ENCODE data around the gene RAB27A. TPM values are rescaled to one million over a fixed set of nuclear protein-coding genes. Genes with fewer than 3 reads are reported as not detected.
"Not testable (repeated sequence)": the region's sequence is repeated elsewhere in the genome, so short reads cannot be mapped to it uniquely, and the experiment has no call there.

Gene RAB27A
- 100 to 1,000 TPM in 1 of 2 donors, 10 to 100 TPM in 1; 99.2 to 138 TPM for total RNA-seq

GRCh38 chr15:55289746-55290527 is at the start of gene RAB27A:
Gene RAB27A, minus strand, starts transcription at chr15:55289813. Its CDS starts 54,879 bp downstream, at chr15:55234934.
- peak; percentile 78 for ATAC-seq (replicated peaks)

DNA sequence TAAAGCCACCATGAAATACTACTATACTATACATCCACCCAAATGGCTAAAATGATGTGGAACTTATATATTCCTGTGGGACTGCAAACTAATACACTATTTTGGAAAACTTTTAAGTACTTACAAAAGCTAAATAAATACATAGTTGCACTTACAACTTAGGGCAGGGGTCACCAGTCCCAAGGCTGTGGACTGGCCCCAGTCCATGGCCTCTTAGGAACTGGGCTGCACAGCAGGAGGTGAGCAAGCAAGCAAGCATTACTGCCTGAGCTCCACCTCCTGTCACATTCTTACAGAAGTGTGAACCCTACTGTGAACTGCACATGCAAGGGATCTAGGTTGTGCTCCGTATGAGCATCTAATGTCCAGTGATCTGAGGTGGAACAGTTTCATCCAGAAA is 47.5 kb upstream of the RAB27A start:
- H3K27ac Mint-ChIP-seq = no peak overlapping the region
- ATAC-seq (replicated peaks) = no peak
- H3K36me3 Mint-ChIP-seq (ENCODE audit: low read depth) = peaks cover 67% of the 10 kb centered on the region
- no peaks in the 10 kb centered on the region for H3K9me3 Mint-ChIP-seq
- no peak overlapping the region for H3K4me3 Mint-ChIP-seq
- H3K27me3 Mint-ChIP-seq = no peaks in the 10 kb centered on the region
- H3K4me1 Mint-ChIP-seq = no peaks in the 10 kb centered on the region

More at GRCh38 chr15:55289746-55290527, at the start of gene RAB27A:
- H3K4me1 Mint-ChIP-seq = peaks cover 17% of the 10 kb centered on the region
- H3K27me3 Mint-ChIP-seq = no peaks in the 10 kb centered on the region
- H3K9me3 Mint-ChIP-seq = no peaks in the 10 kb centered on the region
- H3K4me3 Mint-ChIP-seq = peak within 1 kb of the TSS; percentile 98
- H3K36me3 Mint-ChIP-seq (ENCODE audit: low read depth) = peaks cover 44% of the 10 kb centered on the region
- peak within 1 kb of the TSS; percentile 97 for H3K27ac Mint-ChIP-seq

DNA sequence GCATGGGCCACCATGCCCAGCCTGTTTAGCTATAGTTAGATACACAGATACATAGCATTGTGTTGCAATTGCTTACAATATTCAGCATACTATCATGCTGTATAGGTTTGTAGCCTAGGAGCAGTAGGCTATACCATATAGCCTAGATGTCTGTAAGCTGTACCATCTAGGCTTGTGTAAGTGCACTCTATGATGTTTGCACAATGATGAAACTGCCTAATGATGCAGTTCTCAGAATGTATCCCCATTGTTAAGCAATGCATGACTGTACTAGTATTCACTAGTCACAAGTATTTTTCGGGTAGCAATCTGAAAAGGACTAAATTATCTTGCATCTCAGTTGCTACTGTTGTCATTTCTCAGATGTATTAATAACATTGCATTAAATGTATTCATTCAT is 45.4 kb upstream of the RAB27A start:
- no peaks in the 10 kb centered on the region for H3K9me3 Mint-ChIP-seq
- ATAC-seq (replicated peaks) = no peak

DNA sequence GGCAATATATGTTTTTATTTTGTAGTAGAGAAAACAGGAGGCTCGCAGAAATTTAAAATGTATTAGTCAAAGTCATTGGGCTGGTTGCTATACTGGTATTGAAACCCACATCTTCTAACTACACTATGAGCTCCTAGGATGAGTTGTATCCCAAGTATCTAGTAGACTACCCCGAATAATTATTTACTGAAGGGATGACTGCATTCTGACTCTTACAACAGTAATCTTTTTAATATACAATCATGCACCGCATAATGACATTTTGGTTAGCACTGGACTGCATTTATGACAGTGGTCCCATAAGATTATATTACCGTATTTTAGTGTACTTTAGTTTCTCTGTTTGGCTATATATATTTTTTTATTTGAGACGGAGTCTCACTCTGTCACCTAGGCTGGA is 44.8 kb upstream of the RAB27A start:
- ATAC-seq (replicated peaks) = no peak
- Mint-ChIP-seq H3K4me1 (no peaks in the 10 kb centered on the region), H3K9me3 (no peaks in the 10 kb centered on the region), H3K4me3 (no peak overlapping the region), H3K27ac (no peak overlapping the region), H3K27me3 (no peaks in the 10 kb centered on the region), H3K36me3 (ENCODE audit: low read depth) (peaks cover 77% of the 10 kb centered on the region)

More for the DNA sequence above, 45.4 kb upstream of the RAB27A start:
- H3K4me3 Mint-ChIP-seq = no peak overlapping the region
- no peaks in the 10 kb centered on the region for H3K27me3 Mint-ChIP-seq
- peaks cover 77% of the 10 kb centered on the region for H3K36me3 Mint-ChIP-seq (ENCODE audit: low read depth)
- peak overlapping the region; percentile 48 for H3K27ac Mint-ChIP-seq
- H3K4me1 Mint-ChIP-seq = no peaks in the 10 kb centered on the region

- ATAC-seq (replicated peaks) = no peak
- H3K27ac Mint-ChIP-seq = no peak overlapping the region
- H3K4me3 Mint-ChIP-seq = no peak overlapping the region
- H3K27me3 Mint-ChIP-seq = no peaks in the 10 kb centered on the region
- no peaks in the 10 kb centered on the region for H3K9me3 Mint-ChIP-seq
- H3K36me3 Mint-ChIP-seq (ENCODE audit: low read depth) = peaks cover 64% of the 10 kb centered on the region
- H3K4me1 Mint-ChIP-seq = peaks cover 13% of the 10 kb centered on the region
These were observed 37.8 kb upstream of the RAB27A start for GRCh38 chr15:55327387-55327786.

GRCh38 chr15:55322467-55322866 is 32.9 kb upstream of the RAB27A start:
- ATAC-seq (replicated peaks) = no peak
- H3K27me3 Mint-ChIP-seq = no peaks in the 10 kb centered on the region
- H3K4me1 Mint-ChIP-seq = peaks cover 26% of the 10 kb centered on the region
- no peaks in the 10 kb centered on the region for H3K9me3 Mint-ChIP-seq
- peaks cover 40% of the 10 kb centered on the region for H3K36me3 Mint-ChIP-seq (ENCODE audit: low read depth)
- no peak overlapping the region for H3K27ac Mint-ChIP-seq
- peak overlapping the region; percentile 28 for H3K4me3 Mint-ChIP-seq

DNA sequence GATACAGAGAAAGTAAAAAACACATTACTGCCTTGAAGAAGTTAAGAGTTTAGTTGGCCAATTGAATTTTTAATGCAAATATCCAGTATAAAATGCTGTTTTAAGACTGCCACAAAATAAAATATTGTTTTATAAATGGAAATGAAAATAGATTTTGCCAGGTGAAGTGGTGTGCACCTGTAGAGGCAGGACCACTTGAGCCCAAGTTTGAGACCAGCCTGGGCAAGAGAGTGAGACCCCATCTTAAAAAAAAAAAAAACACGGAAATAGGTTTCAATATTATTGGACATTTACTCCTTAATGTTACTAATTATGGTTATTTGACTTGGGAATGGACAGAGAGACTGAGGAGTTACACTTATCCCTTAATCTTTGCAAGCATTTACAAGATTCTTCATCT is 31.4 kb upstream of the RAB27A start:
- H3K27ac Mint-ChIP-seq = no peak overlapping the region
- H3K4me1 Mint-ChIP-seq = peaks cover 33% of the 10 kb centered on the region
- H3K9me3 Mint-ChIP-seq = no peaks in the 10 kb centered on the region
- peak overlapping the region; percentile 39 for H3K4me3 Mint-ChIP-seq
- no peaks in the 10 kb centered on the region for H3K27me3 Mint-ChIP-seq
- H3K36me3 Mint-ChIP-seq (ENCODE audit: low read depth) = peaks cover 45% of the 10 kb centered on the region
- ATAC-seq (replicated peaks) = no peak

DNA sequence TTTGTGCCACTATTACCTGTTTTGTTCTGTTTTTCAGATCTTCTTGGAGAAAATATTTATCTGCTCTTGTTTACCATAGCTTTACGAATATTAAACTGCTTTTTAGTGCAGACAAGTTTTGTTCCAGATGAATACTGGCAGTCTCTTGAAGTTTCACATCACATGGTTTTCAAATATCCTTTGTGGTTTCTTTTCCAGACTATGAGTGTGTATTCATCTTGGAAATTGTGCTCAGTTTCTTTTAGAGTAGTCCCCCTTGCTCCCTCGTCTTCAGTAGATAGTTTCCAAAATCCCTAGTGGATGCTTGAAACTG is 30.6 kb upstream of the RAB27A start:
- Mint-ChIP-seq H3K9me3 (no peaks in the 10 kb centered on the region), H3K4me1 (peaks cover 37% of the 10 kb centered on the region), H3K36me3 (ENCODE audit: low read depth) (peaks cover 46% of the 10 kb centered on the region), H3K27me3 (no peaks in the 10 kb centered on the region), H3K27ac (peak overlapping the region; percentile 100), H3K4me3 (peak overlapping the region; percentile 100)
- no peak for ATAC-seq (replicated peaks)

DNA sequence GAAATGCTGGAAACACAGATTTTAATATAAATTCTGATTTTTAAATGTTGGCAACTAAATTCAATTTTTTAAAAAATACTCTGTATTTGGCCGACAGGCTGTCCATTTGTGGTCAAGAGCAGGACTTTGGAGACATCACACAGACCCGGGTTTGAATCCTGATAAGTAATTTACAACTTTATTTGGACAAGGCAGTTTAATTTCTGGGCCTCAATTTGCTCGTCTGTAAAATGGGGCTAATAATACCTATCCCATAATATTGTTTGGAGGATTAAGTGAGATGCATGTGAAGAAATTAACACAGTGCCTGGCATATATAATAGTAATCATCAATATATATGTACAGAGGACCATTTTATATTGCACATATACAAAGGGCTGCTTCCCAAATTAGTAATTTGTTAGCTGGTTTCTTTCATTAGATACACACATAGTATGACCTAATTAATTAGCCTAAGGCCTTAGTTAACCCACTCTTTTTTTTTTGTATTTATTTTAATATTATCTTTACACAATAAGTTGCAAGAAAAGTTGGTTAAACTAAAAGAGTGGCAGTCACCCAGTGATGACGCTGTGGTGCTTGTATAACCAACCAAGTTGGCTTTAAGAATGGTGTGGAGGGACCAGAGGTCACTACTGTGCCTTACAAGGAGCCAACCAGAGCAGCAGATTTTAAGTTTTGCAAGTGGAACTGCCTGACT is 30.1 kb upstream of the RAB27A start:
- no peaks in the 10 kb centered on the region for H3K27me3 Mint-ChIP-seq
- H3K27ac Mint-ChIP-seq = peak overlapping the region; percentile 100
- H3K4me3 Mint-ChIP-seq = peak overlapping the region; percentile 100
- peaks cover 46% of the 10 kb centered on the region for H3K36me3 Mint-ChIP-seq (ENCODE audit: low read depth)
- H3K4me1 Mint-ChIP-seq = peaks cover 42% of the 10 kb centered on the region
- ATAC-seq (replicated peaks) = peak; percentile 50
- no peaks in the 10 kb centered on the region for H3K9me3 Mint-ChIP-seq

GRCh38 chr15:55318588-55319494 is 29.2 kb upstream of the RAB27A start, which contains the start of the genes PIGB and PIGBOS1:
Gene PIGB, plus strand, starts transcription at chr15:55319222. Its CDS starts 29 bp downstream, at chr15:55319251.
Gene PIGBOS1, minus strand, starts transcription at chr15:55319123. Its CDS starts 1,331 bp downstream, at chr15:55317792.
- H3K36me3 Mint-ChIP-seq (ENCODE audit: low read depth) = peaks cover 46% of the 10 kb centered on the region
- no peaks in the 10 kb centered on the region for H3K27me3 Mint-ChIP-seq
- peaks cover 45% of the 10 kb centered on the region for H3K4me1 Mint-ChIP-seq
- no peaks in the 10 kb centered on the region for H3K9me3 Mint-ChIP-seq
- peak within 1 kb of the TSS; percentile 100 for H3K4me3 Mint-ChIP-seq
- peak within 1 kb of the TSS; percentile 100 for H3K27ac Mint-ChIP-seq
- ATAC-seq (replicated peaks) = peak; percentile 93

- H3K36me3 Mint-ChIP-seq (ENCODE audit: low read depth); H3K4me1 Mint-ChIP-seq; H3K27me3 Mint-ChIP-seq; H3K4me3 Mint-ChIP-seq; H3K9me3 Mint-ChIP-seq; H3K27ac Mint-ChIP-seq; ATAC-seq (replicated peaks): not testable (repeated sequence)
These were observed 13.2 kb upstream of the RAB27A start for GRCh38 chr15:55302801-55303200.

GRCh38 chr15:55297315-55297714 is 7.7 kb upstream of the RAB27A start:
- Mint-ChIP-seq H3K27ac (no peak overlapping the region), H3K4me1 (no peaks in the 10 kb centered on the region), H3K27me3 (no peaks in the 10 kb centered on the region), H3K4me3 (no peak overlapping the region), H3K36me3 (ENCODE audit: low read depth) (no peaks in the 10 kb centered on the region), H3K9me3 (no peaks in the 10 kb centered on the region)
- ATAC-seq (replicated peaks) = no peak

DNA sequence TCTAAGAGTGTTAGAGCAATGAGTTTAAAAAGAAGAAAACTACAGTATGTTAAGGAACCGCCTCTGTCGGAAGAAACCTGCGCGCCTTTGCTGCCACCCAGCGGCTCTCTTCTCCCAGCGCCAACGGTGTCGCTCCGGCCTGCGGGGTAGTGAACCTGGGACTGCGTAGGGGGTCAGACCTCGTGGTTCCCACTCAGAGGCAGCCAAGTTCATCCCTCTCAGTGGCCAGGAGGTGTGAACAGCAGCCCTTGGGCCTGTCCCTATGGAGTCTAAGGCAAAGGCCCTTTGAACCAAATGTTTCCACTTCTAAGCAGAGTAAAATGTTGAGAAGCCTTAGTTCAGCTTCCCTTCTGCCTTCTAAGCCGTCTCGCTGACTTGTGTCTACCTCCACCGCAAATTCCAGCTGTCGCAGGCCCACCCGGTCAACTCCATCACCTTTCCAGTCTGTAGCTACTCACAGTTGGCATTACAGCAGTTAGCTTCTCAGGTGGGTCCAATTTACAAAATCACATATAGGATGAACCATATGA is 980 bp upstream of the RAB27A start:
- H3K36me3 Mint-ChIP-seq (ENCODE audit: low read depth) = peaks cover 37% of the 10 kb centered on the region
- ATAC-seq (replicated peaks) = peak; percentile 77
- no peaks in the 10 kb centered on the region for H3K27me3 Mint-ChIP-seq

More for the DNA sequence above, 980 bp upstream of the RAB27A start:
- Mint-ChIP-seq H3K9me3 (no peaks in the 10 kb centered on the region), H3K4me3 (peak overlapping the region; percentile 98), H3K4me1 (peaks cover 10% of the 10 kb centered on the region), H3K27ac (peak overlapping the region; percentile 97)

Data from activated T-helper 17 cell treated with anti-CD3 and anti-CD28 coated beads, Interleukin-2, amount 50 U/mL, for 72 hours (primary cell).